NCI-H748 (cell line): ENCODE results near the gene DDX47.
A peak's percentile ranks its signal among the peaks of the same experiment; 100 is the strongest.
"Not testable (repeated sequence)": the region's sequence is repeated elsewhere in the genome, so short reads cannot be mapped to it uniquely, and the experiment has no call there.

ENCODE experiments used
- DNase-seq: peaks from one replicate; lab custom pipeline; 2025; ENCODE audit not compliant: unreplicated experiment; lab: John Stamatoyannopoulos, UW

The DDX47 gene

GRCh38 chr12:12819752-12820311, 6.7 kb downstream of the DDX47 start:
- DNase-seq, result no peak

- not testable (repeated sequence) for DNase-seq
Observed at GRCh38 chr12:12820376-12820775, 7.2 kb downstream of the DDX47 start.

- DNase-seq, result no peak
Observed at GRCh38 chr12:12821975-12822374, 8.8 kb downstream of the DDX47 start.

- no peak for DNase-seq
Observed at GRCh38 chr12:12822886-12823285, 9.7 kb downstream of the DDX47 start.

GRCh38 chr12:12823300-12823699, 10.2 kb downstream of the DDX47 start:
- DNase-seq, result no peak

GRCh38 chr12:12823811-12824210, 10.7 kb downstream of the DDX47 start:
- DNase-seq, result no peak

GRCh38 chr12:12835378-12836146, 22.4 kb downstream of the DDX47 start:
- DNase-seq, result no peak

- DNase-seq, result no peak
Observed at GRCh38 chr12:12836571-12836970, 23.4 kb downstream of the DDX47 start.

GRCh38 chr12:12837025-12837812, 24.1 kb downstream of the DDX47 start:
- peak; percentile 32 for DNase-seq

- no peak for DNase-seq
Observed at GRCh38 chr12:12837813-12838153, 24.6 kb downstream of the DDX47 start.

- DNase-seq, result no peak
Observed at GRCh38 chr12:12839003-12839395, 25.9 kb downstream of the DDX47 start.

GRCh38 chr12:12839439-12839838, 26.3 kb downstream of the DDX47 start:
- DNase-seq, result not testable (repeated sequence)

- DNase-seq, result no peak
Observed at GRCh38 chr12:12839873-12840579, 26.9 kb downstream of the DDX47 start.

- no peak for DNase-seq
Observed at GRCh38 chr12:12840580-12840899, 27.4 kb downstream of the DDX47 start.

- DNase-seq, result not testable (repeated sequence)
Observed at GRCh38 chr12:12841428-12841827, 28.3 kb downstream of the DDX47 start.

GRCh38 chr12:12845794-12846243, 32.7 kb downstream of the DDX47 start:
- no peak for DNase-seq

GRCh38 chr12:12846780-12847179, 33.6 kb downstream of the DDX47 start:
- DNase-seq, result not testable (repeated sequence)

- DNase-seq, result no peak
Observed at GRCh38 chr12:12853435-12853834, 40.3 kb downstream of the DDX47 start.

GRCh38 chr12:12859690-12860089, 46.5 kb downstream of the DDX47 start:
- peak; percentile 2 for DNase-seq

- no peak for DNase-seq
Observed at GRCh38 chr12:12864243-12864642, 51.1 kb downstream of the DDX47 start.

- no peak for DNase-seq
Observed at GRCh38 chr12:12868477-12869235, 55.5 kb downstream of the DDX47 start.
